ENCODE data around the gene CREG2.

The CREG2 gene

DNA sequence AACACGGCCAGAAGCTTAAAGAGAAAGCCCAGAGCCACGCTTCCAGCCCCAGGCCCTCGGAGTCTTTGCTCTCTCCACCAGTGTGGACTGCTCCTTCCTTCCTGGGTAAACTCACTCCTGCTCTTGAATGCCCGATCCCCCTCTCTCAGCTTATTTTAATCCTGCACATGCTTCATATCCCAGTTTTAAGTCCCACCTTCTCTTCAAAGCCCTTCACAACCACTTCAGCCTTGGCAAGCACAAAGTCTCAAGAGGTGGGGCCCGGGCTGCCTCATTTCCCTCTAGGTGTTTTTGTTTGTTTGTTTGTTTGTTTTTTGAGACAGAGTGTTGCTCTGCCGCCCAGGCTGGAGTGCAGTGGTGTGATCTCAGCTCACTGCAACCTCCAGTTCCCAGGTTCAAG, 21.6 kb upstream of the CREG2 start:
- no peak for DNase-seq

DNA sequence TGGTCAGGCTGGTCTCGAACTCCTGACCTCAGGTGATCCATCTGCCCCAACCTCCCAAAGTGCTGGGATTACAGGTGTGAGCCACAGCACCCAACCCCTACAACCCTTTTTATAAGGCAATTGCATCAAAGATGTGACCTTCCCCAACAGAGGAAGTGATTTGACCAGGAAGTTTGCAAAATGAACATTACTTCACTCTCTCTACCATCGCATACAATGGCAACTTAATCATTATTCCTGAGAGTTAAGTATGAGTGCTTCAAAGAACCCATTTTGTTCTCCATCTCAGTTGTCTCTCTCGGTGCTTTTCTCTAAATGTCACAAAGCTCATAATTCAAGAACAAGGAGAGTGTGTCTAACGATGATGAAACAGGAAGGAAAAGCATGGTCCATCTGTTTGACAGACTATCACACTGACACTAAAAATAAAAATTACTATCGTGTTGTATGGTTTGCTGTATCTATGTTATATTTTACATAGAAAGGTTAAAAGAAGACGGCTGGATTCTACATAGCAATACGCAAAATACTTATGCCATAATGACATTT, 18.1 kb upstream of the CREG2 start:
- no peak for DNase-seq

DNA sequence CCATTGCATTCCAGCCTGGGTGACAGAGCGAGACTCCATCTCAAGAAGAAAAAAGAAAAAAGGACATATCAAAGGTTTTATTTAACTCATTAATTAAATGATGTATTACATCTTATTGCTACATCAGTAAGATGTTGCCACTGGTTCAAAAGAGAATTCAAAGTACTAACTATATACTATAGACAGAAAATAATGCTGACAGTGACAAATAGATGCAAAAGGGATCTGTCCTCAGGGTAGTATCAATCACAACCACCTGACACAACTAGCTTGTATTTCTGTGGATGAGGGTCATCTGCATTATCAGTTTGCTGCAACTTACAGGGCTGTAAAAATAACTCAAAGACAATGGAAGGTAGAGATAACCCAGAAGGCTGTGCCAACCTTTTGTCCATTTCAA, 16.4 kb upstream of the CREG2 start:
- no peak for DNase-seq

DNA sequence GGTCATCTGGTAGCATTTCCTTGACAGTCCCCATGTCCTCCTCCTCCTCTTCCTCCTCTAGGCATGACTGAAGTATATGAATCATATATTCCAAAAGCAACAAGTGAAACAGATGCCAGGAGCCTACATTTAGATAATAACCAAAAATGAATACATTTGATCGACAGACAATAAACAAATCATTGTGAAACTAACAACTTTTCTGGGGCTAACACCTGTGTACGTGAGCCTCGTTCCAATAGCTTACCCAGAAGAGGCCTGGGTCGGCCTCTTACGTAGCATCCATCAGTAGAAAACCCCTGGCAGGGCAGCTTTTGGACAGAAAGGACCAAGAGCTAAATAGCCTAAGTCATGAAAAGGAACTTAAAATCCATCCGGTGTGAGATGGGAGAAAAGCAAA, 15.3 kb upstream of the CREG2 start:
- no peak for DNase-seq

DNA sequence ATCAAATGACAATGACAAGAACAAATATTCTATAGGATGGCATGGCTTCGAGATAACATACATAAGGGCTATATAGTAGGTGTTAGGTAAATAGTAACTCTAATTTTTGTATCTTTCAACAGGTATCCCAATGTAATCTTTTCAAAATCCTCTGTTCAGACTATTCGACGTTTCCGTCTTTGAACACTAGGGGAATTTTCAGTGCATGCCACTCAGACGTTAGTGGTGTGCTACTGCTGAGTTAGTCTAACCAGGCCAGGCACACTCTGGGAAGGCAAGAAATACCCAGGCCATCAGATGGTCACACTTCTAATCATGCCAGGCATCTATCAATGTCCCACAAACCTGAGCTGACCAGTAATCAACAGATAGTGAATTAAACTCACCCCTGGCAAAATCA, 14.6 kb upstream of the CREG2 start:
- no peak for DNase-seq

DNA sequence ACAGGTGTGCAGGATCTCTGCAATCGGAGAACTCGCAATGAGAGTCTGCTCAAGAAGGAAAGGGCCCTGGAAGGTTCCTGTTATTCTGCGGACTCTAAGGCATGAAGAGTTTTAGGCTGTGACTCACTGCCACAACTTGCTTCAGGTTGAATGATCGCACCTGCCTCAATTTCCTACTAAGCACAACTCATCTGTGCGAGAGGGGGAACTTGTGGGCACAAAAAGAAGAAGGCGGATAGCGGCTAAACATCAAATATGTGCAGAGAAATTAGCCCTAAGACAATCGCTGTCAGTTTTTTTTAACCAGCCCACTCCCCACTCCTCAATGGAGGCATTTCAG, 14.0 kb upstream of the CREG2 start:
- DNase-seq = no peak

DNA sequence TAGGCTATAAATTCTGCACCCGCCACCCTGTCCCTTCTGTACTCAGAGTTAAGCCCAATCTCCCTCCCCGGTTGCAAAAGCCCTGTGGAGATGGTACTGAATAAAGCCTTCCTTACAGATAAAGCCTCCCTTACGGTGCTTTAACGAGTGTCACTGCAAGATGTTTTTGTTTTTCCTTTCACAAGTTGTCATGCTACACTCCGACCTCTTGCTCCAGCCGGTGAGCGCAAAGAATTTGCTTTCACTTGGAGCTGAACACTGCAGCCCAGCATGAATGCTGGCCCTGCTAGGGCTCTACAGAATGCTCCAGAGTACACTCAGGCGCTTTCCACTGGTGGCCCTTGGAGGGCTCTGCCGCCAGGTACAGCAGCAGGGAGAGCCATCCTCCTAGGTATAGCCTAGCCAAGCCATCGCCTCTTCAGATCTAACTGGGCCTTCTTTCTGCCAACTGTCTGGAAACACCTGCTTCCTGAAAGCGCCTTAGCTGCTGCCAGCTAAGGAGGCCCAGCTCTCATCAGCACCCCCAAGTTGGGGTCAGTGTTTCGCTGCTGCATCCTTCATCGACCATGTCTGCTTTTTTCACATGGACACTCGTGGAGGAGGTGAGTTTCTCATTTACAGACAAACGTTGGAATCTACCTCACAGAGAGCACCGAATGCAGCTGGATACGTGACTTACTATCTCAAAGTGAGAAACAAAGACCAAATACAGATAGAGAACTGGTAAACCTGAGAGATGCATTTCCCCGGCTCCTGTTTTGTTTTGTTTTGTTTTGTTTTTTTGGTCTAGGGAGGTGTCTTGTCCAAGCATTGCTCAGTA, 13.4 kb upstream of the CREG2 start:
- no peak for DNase-seq

DNA sequence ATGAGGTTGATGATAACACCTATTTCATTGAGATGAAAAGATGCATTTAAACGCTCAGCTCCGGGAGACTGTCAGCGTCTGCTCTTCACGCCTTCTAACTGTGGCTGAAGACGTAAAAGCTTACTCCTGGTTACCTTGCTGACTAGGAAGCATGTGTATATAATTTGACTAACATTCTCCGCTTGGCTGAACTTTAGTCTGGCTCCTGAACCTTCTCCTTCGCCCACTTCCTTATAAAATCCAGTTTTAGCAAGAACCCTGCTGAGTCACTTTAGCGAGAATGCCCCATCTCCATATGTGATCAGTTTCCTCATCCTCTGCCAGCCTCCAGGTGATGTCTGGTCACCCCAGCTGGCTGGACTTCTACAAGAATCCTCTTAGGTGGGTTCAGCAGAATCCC, 12.7 kb upstream of the CREG2 start:
- DNase-seq = no peak

DNA sequence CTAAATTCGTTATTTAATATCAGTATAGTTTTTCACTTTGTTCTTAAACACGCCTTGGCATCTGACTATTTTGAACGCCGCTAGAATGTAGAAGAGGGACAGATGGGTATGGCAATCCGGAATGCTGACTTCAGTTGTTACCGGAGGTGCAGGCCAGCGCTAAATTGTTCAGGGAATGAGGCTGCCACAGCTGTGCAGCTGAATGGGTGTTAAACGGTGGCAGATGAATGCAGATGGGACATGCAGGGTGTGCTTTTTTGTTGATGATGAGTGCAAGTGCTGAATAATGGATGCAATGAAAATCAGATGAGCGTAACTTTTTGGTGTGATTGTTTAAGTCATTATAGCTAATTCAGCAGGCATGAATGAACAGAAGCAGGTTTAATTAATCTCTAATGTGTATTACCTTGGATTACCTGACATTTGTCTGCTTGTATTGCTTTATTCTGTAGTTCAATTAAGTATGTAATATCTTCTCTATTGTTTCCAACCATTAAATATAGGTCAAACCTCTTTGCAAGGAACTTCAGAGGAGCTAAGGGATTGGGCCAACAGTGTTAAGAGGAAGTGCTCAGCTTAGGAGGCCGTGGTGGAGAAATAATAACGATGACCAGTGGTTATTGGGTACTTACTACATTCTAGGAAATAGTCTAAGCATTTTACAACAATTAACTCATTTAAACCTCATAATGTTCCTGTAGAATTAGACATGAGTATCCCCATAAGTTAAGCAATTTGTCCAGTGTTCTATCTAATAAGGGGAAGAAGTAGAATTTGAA, 11.9 kb upstream of the CREG2 start:
- DNase-seq = no peak

DNA sequence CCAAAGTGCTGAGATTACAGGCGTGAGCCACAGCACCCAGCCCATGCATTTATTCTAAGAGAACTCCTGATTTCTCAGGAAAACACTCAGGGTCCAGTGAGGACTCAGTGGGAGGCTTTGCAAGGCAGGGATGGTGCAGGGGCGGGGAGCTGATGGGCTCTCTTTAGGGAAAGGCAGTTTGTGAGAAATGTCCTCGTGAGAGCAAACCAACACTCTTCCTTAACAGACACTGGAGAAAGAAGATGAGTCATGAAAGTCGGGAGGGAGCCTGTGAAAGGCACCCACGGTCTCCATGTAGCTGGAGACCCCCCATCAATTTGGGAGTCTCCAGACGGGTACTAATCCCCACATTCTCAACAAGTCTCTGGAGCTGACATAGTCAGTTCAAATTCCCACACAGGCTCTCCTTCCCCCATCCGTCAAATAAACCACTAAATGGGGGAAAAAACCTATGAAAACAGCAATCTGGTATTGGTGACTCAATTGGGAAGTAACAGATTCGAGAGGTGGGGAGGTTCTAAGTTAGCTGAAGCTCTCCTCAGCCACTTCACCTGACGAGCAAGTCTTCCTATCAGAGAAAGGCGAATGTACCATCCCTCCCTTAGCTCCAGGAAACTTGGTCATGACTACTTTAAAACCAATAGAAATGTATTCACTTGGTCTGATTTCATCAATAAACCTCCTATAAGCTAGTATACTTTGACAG, 11.0 kb upstream of the CREG2 start:
- no peak for DNase-seq

DNA sequence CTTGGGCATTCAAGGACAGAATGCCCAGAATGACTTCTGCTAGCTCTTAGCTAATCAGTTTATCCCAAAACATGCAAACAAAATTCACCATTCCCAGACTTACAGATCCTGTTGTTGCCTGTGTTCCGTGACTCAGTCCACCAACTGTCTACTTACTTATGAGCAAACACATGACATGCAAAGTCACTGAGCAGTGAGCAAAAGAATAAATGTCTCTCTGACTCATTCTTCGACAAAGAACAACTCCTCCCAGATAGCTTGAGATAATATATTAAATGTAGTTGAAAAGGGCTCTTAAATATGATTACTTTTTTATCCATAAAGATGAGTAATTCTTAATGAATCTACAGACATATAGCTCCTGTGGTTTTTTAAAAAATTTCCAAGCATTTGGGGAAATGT, 9.0 kb upstream of the CREG2 start:
- DNase-seq = no peak

DNA sequence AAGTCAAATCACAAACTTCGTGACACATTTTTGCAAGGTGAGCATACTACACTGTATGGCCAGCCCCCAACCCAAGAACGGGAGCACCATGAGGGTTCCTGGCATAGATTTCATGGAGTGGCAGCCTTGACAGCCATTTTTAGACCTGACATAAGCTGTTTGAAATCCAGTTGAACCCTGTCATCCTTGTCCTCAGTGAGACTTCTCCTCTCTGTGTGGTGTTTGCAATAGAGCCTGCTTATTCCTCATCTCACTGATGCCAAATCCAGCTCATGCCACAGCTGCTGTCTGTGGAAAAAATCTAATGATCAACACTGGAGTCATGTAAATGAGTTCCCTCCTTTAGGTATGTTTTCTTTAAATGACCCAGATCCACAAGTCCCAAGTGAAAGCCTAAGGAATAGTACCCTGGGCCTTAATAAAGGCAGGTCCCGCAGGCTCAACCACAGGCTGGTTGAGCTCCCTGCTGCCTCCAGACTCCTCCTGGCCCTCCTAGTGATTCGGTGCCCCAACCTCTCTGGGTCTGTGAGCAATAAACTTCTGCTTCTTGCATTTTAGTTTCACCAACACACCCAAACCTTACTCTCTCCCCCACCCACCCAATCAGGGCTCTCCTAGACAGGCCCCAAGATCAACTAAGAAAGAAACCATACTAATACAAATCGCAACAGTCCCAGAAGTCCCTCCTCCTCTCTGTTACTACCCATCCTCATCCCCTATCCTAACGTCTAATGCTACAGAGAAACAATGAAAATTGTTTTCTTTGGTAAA, 8.4 kb upstream of the CREG2 start:
- DNase-seq = no peak

DNA sequence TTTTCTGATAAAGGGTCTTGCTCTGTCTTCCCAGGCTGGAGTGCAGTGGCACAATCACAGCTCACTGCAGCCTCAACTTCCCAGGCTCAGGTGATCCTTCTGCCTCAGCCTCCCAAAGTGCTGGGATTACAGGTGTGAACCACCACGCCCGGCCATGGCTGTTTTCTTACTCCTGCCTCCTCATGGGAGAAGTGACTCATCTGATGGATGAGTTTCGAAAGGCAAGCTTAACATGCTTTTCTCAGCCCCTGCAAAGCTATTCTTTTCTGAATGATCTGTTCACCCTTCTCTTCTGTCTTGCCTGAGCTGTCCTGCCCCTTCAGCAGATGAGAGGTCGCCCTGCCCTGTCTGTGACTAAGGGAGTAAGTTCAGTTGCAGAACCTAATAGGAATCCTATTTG, 929 bp upstream of the CREG2 start:
- no peak for DNase-seq

DNA sequence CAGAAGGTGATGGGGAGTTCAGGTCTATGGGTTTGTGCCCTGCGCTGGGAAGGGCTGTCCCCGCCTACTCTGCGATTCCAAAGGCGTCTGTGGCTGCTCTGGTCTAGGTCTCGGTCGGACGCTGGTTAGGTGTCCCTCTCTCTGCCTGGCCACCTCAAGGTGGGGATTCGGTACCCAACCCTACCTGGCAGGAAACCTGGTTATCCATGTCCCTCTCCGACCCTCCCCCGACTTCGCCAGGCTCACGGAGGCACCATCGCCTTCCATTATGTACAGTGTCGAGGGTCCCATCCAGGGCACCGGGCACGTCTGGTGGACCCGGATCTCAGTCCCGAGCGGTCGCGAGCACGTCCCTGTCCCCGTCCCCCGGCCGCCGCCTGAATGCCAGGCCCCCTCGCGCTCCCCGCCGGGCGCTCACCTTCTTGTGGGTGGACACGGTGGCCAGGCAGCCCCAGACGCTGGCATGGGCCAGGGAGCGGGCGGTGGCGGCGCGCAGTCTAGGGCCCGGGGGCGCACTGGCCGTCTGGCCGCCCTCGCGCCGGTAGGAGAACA, 628 bp downstream of the CREG2 start:
- DNase-seq = no peak

DNA sequence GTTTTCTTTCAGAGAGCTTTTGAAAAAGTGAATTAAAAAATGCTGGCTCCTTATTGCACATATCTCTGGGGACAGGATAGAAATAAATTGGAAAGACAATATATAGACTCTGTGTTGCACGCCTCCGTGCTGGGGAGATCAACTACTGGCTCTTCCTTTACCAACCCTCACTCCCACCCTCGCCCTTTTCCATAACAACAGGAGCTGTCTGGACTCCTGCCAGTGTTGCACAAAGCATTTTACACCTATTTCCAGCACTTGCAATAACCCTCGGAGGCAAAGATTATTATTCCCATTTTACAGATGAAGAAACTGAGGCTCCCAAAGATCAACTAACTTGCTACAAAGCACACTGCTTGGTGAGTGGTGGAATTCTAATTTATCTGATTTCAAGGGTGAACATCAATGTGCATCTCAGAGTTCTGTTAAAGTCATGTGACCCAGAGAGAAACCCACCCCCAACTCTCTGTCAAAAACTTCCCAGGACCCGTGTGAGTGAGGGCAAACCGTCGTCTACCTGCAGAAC, 4.2 kb downstream of the CREG2 start:
- no peak for DNase-seq

DNA sequence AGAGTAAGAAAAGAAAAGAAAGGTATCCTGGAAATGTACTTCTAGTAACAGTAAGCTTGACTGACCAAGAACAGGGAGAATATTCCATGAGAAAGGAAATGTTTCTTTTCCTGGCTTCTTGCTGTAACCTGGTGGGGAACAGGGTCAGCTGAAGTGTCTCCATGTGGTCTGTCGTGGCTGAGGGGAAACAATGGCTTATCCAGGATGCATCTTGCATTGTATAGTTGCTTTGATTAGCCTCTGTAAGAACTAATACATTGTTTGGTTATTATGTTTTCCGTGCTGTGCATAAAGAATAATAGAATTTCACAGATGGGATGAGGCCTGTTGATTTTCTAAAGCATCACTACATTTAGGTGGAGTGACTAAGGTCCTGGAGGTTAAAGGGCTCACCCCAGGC, 4.9 kb downstream of the CREG2 start:
- no peak for DNase-seq

DNA sequence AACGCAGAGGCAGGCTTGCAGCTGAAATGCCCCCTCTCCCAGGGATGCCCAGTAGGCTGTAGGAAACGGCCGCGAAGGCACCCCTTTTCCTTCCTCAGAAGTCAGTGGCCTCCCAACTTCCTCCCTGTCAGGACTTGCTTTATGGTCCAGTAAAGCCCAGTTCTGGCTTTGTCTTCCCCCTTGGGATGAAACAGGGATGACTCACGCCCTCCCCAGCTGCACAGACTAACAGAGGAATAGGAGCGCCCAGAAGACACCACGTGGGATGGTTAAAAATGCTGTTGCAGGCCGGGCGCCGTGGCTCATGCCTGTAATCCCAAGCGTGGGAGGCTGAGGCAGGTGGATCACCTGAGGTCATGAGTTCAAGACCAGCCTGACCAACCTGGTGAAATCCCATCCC, 6.9 kb downstream of the CREG2 start:
- no peak for DNase-seq

DNA sequence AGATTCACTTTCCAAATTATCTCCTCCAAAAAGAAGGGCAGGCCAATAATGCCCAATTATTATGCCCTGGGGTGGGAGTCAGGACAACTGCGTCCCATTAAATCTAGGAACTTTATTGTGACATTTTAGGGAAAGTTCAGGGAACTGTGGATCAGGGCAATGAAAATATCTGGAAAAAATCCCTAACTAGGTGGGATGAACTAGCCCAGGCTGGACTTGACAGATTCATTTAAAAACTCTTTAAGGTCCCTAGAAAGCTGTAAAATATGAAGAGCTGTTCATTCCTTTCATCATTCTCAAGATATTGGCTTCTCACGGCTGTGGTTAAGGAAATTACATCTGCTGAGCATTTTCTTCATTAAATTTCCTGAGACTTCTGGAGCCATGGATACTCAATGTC, 8.2 kb downstream of the CREG2 start:
- no peak for DNase-seq

DNA sequence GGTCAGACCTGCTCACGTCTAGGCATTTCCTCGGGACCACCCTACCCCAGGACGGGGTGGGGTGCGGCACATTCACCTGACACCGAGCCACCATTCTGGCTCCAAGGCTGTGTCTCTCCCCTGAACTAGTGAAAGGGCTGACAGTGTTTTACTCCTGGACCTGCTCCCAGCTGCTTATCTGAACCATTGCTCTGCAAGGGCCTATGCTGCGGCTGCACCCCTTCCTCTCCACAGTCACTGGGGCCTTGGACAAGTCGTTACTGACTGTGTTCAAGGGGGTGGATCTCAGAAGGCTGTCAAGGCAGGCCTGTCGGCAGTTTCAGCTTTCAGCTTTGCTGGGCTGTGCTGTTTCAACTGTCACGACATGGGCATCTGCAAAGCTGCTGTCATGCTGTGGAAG, 11.7 kb downstream of the CREG2 start:
- no peak for DNase-seq

DNA sequence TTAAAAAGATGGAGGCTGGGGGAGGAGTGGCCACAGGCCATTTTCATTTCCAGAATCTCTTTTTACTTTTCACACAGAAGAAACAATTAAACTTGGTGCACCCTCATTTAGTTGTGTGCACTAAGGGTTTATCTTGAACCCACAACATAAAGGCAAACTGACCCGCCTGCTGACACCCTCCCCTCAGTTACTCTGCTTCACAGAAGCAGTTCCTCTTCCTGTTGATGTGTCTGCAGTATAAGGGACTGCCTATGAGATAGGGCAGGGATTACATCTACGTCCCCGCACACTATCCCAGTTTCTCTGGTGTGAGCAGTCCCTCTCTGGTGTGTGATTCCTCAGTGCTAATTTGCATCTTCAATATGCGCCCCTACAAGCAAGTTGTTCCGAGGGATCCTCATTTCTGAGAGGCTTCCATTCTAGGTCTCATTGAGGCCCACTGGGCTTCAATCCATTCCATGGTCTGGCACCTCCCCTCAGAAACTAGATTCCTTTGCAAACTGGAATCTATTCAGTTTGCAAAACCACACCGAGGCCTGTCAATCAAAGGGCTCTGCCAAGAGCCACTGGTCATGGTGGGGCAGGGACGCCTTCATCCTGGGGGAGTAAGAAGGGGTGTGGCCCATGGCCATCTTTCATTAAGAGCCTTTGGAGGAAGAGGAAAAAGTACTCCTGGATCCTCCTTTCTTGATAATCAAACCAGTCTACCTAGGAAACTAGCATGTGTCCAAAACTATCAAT, 12.3 kb downstream of the CREG2 start:
- DNase-seq = no peak

DNA sequence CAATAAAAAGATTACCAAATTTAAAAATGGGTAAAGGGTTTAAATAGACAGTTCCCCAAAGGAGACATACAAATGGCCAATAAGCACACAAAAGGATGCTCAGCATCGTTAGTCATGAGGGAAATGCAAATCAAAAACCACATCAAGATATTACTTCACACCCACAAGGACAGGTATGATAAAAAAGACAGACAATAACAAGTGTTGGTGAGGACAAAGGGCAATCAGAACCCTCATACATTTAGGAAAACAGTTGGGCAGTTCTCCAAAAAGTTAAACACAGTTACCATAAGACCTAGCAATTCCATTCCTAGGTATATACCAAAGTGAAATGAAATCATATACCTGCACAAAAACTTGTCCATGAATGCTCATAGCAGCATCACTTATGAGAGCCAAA, 14.5 kb downstream of the CREG2 start:
- no peak for DNase-seq

DNA sequence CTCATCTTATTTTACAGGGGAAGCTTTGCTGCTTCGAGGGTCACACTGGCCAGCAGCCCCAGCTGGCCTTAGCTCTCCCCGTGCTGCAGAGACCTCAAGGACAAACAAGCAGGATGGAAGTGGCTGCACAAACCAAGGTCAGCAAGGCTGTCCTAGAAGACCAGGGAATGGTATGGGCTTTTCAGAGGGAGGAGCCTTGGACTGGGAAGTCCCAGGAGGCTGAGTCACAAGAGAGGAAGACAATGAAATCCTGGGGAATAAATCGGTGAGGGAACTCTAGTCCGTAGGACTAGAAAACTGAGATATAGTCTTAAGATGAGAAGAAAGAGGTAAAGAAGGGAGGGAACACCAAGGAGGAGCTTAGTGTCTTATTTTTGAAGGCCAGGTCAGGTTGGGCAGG, 15.7 kb downstream of the CREG2 start:
- no peak for DNase-seq

Data from NCI-H1436 treated with DMSO at 0.1 percent for 48 hours (cell line).